ENCODE data around the gene SYNGR4. TPM values are rescaled to one million over a fixed set of nuclear protein-coding genes. Genes with fewer than 3 reads are reported as not detected.
A peak's percentile ranks its signal among the peaks of the same experiment; 100 is the strongest.
"Not testable (repeated sequence)": the region's sequence is repeated elsewhere in the genome, so short reads cannot be mapped to it uniquely, and the experiment has no call there.

The SYNGR4 gene
- total RNA-seq, 1 donor from 2014 or later, result not detected

DNA sequence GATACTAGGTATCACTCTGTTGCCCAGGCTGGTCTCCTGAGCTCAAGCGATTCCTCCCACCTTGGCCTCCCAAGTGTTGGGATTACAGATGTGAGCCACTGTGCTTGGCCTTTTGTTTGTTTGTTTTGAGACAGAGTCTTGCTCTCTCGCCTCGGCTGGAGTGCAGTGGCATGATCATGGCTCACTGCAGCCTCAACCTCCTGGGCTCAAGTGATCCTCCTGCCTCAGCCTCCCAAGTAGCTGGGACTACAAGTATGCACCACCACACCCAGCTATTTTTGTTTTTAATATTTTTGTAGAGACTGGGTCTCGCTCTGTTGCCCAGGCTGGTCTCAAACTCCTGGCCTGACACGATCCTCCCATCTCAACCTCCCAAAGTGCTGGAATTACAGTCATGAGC lies 7.6 kb downstream of the SYNGR4 start:
- DNase-seq, result not testable (repeated sequence)

DNA sequence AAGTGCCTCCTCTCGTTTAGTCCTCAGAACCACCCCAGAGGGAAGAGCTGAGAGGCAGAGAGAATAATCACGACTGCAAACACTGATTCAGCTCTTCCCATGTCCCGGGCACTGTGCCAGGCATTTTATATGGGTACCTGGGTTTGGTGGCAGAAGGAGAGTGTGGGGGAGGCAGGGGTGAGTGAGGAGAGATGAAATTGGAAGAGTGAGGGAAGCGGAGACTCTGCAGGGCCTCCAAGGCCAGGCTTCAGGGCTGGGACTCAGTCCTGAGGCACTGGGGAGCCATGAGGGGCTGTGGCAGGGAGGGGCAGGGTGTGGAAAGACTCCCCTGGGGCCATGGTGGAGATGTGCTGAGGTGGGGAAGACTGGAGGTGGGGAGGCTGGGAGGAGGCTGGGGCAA lies 8.7 kb downstream of the SYNGR4 start:
- DNase-seq, result no peak

DNA sequence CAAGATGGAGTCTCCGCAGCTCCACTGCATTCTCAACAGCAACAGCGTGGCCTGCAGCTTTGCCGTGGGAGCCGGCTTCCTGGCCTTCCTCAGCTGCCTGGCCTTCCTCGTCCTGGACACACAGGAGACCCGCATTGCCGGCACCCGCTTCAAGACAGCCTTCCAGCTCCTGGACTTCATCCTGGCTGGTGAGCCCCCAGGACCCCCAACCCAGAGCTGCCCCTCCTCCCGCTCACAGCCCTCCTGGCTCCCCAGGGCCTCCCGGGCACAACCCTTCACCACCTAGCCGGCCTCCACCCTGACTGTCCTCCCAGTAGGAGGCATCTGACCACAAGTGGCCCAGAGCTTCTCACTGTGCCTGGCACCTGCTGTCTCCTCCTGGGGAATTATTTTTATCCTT lies 9.4 kb downstream of the SYNGR4 start:
- no peak for DNase-seq

DNA sequence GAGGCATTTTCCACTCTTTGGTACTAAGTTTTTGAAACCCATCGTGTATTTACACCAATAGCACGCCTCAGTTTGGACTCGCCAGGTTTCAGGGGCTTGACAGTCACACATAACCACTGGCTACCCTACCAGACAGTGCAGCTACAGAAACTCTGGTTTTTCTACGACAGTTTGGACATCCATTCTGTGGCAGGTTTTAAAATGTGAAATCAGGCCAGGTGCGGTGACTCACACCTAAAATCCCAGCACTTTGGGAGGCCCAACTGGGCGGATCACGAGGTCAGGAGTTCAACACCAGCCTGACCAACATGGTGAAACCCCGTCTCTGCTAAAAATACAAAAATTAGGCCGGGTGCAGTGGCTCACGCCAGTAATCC lies 14.0 kb downstream of the SYNGR4 start:
- no peak for DNase-seq

DNA sequence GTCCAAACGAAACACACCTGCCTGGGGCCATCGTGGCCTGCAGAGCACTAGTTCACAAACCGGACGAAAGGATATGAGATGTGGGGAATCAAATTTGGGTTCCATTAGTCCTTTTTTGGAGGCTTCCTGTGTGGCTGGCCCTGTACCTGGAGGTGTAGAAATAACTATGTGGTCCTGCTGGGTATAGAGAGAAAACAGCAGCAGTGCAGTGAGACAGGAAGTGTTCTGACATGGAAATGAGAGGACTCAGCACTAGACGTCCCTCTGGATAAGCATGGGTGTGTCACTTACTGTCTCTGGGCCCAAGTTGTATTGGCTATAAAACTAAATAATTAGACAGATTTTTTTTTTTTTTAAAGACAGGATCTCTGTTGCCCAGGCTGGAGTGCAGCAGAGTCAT lies 14.9 kb downstream of the SYNGR4 start:
- no peak for DNase-seq

DNA sequence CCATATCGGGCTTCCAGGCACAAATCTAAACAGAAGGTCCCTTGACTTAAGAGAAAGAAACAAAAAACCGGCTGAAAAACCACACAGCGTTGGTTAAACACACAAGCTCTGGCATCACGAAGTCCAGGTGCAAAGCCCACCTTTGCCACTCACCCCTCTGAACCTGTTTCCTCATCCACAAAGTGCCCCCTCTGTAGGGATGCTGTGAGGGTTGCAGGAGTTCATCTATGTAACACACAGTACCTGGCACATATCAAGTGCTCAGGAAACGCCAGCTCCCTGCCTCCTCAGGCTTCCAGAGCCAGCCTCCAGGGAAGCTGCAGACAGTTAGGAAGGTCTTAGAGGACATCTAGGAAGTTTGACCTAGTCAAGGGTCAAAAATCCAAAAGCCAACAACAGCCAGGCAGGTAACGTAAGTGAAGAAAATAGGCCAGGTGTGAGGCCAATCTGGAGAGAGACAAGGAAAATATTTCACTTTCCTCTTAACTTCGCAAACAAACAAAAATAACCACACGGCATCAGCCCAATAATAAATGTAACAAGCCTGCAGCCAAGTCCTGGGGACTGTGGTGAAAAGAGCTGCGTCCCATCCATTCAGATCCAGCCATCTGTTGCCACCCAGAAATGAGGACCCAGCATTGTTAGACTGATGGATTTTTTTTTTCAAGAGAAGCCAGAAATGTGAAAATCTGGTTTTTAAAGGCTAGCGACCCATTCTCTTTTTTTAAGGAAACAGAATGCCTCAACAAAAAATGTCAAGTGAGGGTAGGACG lies 17.2 kb downstream of the SYNGR4 start:
- no peak for DNase-seq

DNA sequence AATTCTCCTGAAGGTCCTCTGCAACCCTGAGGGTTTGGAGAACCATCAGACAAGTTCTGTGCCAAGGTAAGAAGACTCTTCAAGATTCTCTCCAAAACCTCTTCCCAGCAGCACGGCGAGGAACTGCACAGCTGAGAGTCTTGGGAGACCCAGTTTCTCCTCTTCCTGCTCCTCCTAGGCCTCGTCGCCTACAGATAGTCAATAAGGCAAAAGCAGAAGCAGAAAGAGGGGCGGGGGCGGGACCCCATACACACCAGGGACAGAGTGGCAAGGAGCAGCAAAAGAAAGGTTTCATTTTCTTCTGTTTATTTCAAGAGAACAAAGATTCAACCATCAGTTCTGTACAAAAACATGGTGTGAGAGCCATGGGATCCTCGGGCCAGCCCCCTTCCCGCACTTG lies 18.1 kb downstream of the SYNGR4 start:
- DNase-seq, result no peak

DNA sequence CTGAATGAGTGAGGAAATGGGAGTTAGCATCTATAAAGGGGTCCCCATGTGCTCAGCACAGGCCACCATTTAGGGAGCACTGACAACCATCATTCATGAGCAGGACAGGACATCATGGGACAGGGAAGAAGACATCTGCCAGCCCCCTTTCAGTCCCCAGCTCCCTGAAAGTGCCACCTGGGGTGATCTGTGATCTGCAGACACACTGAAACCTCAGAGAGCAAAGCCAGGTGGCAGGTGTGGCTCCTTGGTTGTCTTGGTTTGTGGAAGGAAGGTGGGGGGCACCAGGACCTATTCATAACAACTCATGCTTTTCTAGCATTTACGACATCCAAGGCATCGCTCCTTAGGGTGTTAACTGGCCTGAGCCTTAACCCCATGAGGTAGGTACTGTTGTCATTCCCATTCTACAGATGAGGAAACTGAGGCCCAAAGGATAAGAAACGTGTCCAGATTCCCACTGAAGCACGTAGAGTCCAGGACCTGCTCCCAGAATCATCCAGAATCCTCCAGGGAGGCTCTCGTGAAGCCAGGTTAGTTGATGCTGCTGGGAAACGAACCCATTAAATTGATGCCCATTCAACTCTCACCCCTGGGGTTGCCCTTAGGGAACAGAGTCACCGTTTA lies 21.4 kb downstream of the SYNGR4 start:
- DNase-seq, result no peak

DNA sequence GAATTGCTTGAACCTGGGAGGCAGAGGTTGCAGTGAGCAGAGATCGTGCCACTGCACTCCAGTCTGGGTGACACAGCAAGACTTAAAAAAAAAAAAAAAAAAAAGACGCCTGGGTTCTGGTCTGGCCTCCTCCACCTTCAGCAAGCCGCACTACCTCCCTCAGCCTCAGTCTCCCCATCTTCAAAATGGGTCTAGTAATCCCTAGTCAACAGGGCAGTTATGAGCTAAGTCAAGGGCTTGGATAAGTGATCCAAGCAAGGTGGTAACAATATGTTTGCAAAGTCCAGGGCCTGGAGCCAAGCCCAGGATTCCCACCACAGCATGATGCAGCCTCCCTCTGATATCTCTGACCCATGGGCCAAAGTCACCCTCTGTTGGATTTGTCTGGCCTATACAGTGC lies 22.8 kb downstream of the SYNGR4 start:
- no peak for DNase-seq

DNA sequence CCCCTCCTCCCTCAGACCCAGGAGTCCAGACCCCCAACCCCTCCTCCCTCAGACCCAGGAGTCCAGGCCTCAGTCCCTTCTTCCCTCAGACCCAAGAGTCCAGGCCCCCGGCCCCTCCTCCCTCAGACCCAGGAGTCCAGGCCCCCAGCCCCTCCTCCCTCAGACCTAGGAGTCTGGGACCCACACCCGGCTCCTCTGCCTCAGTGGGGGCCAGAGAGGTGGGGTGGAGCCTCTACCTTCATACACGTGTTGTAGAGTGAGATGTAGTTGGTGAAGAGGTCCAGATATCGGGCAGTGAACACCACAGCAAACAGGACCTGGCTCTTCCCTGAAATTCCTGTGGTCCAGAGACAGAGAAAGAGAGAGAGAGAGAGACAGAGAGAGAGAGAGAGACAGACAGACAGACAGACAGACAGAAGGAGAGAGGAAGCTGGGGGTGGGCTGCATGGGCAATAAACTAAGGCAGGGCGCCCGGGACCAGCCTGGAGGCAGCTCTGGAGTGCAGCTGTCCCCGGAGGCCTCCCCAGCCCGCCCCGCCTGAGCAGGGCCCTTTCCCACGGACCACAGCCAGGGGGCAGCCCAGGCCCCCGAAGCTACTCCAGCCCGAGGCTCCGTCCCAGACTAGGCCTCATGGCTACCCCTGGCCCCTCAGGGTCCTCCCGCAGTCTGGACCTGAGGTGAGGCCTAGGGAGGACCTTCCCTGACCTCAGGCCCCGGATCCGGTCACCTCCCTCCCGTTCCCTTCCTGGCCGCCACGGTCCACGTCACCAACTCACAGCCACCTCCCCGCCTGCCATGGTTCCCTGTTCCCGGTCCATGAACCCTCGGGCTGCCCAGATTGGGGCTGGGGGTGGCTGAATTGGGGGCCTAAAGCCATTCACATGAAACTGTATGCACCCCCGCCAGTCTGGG lies 26.3 kb downstream of the SYNGR4 start:
- no peak for DNase-seq

DNA sequence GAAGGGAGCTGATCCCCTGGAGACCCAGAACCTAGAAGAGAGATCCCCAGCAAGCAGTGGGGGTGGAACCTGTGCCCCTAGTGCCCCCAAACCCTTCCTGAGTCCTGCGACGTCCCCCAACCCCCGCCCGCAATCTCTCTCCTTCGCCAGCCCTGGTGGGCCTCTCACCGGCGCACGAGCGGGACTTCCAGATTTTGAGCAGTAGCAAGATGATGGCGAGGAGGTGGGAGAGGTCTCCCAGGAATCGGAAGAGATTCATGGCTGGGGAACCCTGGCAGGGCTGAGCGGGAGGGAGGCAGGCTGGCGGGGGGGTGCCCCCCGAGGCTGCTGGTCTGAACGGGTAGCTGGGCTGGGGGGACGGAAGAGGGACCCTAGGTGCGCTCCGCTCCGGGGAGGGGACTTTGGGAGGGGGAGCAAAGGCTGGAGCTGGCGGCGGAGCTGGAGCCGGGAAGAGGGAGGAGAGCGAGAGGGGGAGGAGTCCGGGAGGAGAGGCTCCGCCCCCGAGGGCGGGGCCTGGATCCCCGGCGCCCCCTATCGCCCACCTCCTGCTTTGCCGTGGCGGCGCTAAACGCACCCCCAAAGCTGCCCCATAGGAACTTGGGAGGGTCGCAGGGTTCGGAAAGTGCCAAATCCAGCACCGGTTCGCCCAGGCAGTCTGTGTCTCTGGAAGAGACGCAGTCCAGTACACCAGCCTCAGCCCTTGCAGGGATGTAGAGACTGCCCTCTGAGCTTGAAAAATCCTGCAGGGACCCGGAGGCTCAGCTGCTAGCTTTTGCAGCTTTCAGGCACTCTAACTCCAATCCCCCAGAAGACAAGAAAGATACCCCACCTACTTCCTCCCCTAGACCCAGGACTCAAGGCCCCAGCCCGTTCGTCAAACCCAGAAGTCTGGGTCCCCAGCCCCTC lies 27.2 kb downstream of the SYNGR4 start, which contains the start of gene KDELR1:
KDELR1 (minus strand) TSS at position 452 of the 906 bp plus-strand sequence; CDS start at position 259, 193 bp downstream.
- peak; percentile 80 for DNase-seq

DNA sequence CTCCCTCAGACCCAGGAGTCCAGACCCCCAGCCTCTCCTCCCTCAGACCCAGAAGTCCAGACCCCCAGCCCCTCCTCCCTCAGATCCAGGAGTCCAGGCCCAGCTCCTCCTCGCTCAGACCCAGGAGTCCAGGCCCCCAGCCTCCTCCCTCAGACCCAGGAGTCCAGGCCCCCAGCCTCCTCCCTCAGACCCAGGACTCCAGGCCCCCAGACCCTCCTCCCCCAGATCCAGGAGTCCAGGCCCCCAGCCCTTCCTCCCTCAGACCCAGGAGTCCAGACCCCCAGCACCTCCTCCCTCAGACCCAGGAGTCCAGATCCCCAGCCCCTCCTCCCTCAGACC lies 27.8 kb downstream of the SYNGR4 start:
- DNase-seq, result not testable (repeated sequence)

DNA sequence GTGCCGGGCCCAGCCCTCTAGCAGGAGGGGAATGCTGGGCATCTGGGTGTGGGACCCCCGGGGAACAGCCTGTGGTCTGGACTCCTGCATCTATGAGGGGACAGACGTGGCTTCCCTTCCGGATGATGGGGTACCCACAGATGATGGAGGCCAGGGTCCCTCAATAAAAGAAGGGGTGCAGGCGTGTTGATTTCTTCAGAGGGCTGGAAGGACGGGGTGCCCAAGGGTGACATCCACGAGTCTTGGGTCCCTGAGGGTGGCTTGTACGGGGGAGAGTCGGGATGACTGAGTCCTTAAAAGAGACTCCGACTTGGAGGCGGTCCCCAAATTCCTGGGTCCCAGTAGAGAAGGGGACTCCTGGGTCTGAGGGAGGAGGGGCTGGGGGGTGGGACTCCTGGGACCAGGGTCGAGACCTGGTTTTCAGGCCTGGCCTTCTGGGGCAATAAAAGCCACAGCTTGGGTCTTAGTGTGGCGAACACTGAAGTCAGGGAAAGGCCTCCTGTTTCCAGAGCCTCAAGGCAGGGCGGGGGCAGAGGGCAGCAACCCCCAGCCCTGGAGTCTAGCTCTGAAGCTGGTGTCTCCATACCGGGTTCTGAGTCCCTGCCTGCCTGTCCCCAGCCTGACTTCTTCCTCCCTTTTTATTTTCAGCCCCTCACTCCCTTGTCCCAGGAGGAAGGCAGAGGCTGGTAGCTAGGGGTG lies 28.8 kb downstream of the SYNGR4 start:
- DNase-seq, result no peak

DNA sequence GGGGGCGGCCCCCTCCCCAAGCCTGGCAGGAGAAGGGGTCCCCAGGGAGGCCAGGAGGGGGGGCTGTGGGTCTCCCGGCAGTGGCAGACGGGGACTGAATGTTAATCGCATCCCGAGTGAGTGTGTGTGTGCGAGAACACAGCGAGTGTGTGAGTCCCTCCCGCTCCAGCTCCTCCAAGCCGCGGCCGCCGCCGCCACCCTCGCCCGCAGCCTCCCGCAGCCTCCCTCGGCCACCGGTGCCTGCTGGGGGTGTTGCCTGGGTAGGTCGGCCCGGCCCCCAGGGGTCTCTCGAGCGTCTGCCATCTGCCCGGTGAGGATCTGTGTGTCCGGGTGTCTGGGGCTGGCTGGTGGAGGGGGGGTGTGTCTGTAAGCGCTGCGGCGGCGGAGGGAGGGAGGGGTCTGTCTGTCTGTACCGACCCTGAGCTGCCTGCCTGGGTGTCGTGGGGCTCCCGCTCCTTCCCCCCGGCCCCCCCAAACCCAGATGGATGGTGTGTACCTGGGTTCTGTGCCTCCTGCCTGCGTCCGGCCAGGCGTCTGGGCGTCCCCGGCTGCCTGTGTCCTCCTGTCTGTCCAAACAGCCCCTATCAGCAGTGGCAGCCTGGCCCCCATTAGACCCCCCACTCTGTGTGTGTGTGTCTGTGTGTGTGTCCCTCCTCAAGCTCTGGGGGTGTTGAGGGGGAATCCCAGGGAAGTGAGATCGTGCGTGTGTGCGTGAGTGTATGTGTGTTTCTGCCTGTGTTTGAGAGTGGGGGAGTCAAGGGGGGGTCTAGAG lies 29.6 kb downstream of the SYNGR4 start, which contains the start of gene GRIN2D:
GRIN2D (plus strand) TSS at position 110 of the 772 bp plus-strand sequence. CDS start 4,725 bp downstream, outside the sequence.
- no peak for DNase-seq

DNA sequence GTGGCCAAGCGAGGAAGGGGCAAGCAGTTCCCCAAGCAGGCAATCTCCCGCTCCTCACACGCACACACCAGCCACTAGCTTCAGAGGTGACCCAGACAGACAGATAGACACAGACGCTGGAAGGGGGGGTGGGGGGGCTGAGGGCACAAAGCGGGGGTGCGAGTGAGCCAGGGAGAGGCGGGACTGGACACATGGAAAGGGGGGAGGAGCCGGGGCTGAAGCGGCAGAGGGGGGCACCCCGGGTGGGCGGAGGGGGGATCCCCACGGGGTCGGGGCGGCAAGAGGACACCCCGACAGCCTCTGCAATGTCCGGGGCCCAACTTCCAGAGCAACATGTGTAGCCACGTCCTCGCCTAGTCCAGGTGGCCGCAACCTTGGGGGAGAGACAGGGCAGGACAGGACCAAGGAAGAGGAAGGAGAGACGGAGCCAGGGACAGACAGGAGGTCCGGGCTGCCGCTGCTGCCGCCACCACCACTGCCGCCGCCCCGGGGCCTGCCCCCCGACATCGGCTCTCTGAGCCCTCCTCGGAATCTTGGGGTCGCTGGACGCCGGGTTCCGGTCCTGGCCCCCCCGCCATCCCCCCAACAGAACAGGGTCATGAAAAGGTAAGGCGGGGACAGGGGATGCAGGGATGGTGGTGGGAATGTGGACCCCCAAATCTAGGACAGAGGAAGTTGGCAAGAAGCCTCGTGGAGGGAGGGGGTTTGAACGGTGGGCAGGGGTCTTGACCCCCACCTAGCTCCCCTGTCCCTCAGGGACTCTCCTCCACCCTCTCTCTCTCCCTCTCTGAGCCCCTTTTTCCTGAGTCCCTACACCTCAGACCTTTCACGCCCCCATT lies 30.4 kb downstream of the SYNGR4 start:
- no peak for DNase-seq

DNA sequence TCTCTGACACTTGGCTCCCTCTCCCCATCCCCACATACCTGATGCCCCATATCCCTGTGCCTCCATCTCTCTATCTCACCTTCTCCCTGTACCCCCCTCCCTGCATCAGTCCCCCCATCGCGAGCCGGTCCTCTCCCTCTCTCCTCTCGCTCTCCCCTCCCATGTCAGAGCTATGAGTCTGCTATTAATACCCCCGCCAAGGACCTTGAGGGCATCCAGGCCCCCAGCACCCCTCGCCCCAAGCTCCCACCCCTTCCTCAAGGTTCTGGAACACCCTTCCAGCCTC lies 30.9 kb downstream of the SYNGR4 start:
- DNase-seq, result no peak

DNA sequence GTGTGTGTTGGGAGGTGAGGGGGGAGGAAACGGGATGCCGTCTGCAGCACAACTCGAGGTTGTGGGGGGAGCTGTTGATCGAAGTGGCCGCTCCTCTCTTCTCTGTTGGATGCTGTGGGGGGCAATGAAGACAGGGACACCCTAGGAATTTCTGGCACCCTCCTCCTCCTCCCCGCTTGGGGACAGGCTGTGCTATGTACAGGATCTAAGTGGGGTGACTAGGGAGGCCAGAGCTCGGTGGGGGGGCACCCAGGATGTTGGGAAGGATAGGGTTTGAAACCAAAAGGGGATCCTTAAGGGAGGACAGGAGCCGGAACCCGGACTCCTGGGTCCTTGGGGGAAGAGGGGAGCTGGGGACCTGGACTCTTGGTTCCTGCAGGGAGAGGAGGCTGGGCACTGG lies 31.3 kb downstream of the SYNGR4 start:
- no peak for DNase-seq

DNA sequence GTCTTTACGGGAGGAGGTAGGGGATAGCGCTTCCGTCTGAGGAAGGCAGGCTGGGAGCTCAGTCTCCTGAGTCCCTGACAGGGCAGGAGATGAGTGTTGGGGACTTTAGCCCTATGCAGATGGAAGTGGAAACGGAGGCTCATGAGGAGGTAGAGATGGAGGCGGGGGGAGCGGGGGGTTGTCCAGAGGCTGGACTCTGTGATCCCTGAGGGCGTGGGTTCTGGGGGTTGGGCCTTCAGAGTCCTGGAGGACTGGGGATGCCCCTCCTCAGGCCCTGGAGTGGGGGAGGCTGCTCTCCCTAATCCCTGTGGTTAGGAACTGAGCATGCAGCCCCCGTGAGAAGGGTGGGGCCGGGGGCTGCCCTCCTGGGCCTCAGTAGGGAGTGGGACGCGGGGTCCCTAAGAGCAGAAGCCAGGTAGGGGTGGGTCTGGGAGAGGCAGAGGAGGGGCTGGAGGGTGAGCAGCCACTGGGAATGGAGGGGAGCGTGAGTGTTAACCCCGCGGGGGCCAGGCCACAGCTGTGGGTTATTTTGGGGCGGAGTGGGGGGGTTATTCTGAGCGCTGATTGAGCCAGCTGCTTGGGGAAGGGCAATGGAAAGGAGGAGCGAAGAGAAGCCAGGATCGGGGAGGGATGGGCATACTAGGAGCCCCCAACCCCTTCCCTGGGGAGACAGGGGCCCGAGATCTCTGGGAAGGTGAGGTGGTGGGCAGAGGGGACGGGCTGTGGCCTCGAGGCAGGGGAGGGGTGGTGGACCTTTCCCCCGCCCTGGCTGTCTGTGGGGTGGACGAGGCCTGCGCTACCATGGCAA lies 32.1 kb downstream of the SYNGR4 start:
- DNase-seq, result no peak

DNA sequence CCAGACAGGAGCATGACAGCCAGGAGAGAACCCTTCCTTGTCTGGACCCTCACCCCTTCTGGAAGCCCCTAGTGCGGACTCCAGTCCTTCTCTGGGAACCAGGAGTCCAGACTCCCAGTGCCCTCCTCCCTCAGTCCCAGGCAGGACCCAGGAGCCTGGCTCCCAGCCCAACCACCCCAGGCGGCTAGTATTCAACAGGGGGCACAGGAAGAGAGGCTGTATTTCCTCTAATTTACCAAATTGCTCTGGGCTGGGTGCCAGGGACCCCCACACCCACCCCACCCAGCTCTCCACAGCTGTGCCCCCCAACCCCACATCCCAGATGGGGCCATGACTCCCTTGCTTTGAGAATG lies 32.6 kb downstream of the SYNGR4 start:
- DNase-seq, result no peak
